WERI-Rb-1 (cell line): ENCODE measurements around the gene MAGI2.

Source experiments
- DNase-seq: peaks from one replicate; pipeline ENCODE4 v3.0.0-alpha.2; 2020
- H3K27ac ChIP-seq: fragments of 250-450 bp; sonication (Bioruptor Pico); 2 replicates; pipeline ENCODE4 v1.5.1; 2020; ENCODE audit warnings: mild to moderate bottlenecking, moderate library complexity
- H3K27me3 ChIP-seq: fragments of 250-450 bp; sonication (Bioruptor Pico); 2 replicates; pipeline ENCODE4 v1.5.1; 2021; ENCODE audit warnings: mild to moderate bottlenecking, low read depth, moderate library complexity; ENCODE audit not compliant: insufficient read depth, severe bottlenecking
- H3K36me3 ChIP-seq: fragments of 250-450 bp; sonication (Bioruptor Pico); 2 replicates; pipeline ENCODE4 v1.5.1; 2020; ENCODE audit warnings: mild to moderate bottlenecking, moderate library complexity
- H3K4me3 ChIP-seq: 2 replicates; pipeline ENCODE4 v1.5.1; 2011; ENCODE audit warnings: low read depth, mild to moderate bottlenecking, control low read depth, low read length
- H3K9me3 ChIP-seq: fragments of 250-450 bp; sonication (Bioruptor Pico); 2 replicates; pipeline ENCODE4 v1.5.1; 2021; ENCODE audit warnings: mild to moderate bottlenecking, moderate library complexity; ENCODE audit not compliant: severe bottlenecking
- TF ChIP-seq, protein P1 (sequence below): IDR thresholded peaks from 2 replicates; pipeline ENCODE4 v1.5.1; 2011; ENCODE audit warnings: low read depth, mild to moderate bottlenecking, control low read depth, inconsistent platforms, low read length

MAGI2 gene

DNA sequence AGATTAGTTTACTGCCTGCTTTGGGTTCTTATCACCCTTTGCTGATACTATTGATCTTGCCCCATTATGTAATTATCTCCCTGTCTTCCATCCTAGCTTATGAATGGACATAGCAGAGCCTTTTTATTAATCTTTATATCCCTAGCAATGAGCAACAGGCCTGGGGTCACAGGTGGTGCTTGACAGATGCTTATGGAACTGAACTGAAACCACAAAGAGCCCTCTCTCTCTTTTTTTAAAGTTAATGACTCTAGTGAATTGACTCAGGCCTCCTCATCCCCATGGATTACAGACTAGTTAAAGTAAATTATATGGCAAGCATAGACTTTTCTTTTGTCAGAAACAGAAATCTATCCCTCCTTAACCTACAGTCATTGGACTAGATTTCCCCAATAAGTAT is 1389.7 kb downstream of the MAGI2 start:
- Histone ChIP-seq H3K9me3 (no peaks in the 10 kb centered on the region), H3K27ac (no peak overlapping the region), H3K4me3 (no peak overlapping the region), H3K27me3 (no peaks in the 10 kb centered on the region), H3K36me3 (no peaks in the 10 kb centered on the region)
- peak; percentile 62 for DNase-seq
- TF ChIP-seq, protein P1, sequence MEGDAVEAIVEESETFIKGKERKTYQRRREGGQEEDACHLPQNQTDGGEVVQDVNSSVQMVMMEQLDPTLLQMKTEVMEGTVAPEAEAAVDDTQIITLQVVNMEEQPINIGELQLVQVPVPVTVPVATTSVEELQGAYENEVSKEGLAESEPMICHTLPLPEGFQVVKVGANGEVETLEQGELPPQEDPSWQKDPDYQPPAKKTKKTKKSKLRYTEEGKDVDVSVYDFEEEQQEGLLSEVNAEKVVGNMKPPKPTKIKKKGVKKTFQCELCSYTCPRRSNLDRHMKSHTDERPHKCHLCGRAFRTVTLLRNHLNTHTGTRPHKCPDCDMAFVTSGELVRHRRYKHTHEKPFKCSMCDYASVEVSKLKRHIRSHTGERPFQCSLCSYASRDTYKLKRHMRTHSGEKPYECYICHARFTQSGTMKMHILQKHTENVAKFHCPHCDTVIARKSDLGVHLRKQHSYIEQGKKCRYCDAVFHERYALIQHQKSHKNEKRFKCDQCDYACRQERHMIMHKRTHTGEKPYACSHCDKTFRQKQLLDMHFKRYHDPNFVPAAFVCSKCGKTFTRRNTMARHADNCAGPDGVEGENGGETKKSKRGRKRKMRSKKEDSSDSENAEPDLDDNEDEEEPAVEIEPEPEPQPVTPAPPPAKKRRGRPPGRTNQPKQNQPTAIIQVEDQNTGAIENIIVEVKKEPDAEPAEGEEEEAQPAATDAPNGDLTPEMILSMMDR, result no peak

DNA sequence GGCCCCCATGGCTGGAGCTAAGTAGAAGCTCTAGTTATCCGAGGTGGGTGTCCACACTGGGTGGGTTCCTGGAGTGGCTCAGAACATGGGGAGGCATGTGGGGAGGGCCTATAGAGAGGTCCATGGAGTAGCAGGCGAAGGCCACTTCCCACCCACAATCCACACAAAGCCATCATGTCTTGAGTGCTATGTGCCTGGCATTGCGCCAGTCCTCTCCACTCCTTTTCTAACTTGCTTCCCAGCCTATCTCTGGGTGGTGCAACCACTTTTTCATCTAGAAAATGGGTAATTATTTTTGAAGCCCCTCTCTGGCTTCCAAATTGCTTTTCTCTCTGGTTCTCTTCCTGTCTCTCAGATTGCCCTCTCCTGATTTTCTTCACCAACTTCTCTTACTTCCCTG is 1391.3 kb downstream of the MAGI2 start:
- TF ChIP-seq, protein P1, result no peak
- H3K4me3 ChIP-seq, result no peak overlapping the region
- no peaks in the 10 kb centered on the region for H3K9me3 ChIP-seq
- H3K36me3 ChIP-seq, result no peaks in the 10 kb centered on the region
- H3K27ac ChIP-seq, result no peak overlapping the region
- no peak for DNase-seq
- no peaks in the 10 kb centered on the region for H3K27me3 ChIP-seq

DNA sequence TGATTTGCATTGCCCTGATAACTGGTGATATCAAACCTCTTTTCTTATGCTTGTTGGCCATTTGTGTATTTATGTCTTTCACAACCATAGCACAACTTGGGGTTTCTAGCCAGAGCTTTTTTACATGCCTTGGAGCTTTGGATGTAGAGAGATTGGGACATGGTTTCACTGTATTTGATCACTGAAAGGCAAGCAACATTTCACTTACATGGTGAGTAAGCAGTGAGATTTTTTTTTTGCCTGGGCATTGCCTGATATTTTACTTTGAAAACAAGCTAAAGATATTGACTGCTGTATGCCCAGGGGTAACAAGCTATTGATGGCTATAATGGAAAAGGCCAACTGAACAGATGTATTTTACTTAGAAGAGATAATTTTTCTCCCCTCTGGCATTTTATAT is 1395.9 kb downstream of the MAGI2 start:
- Histone ChIP-seq H3K36me3 (no peaks in the 10 kb centered on the region), H3K9me3 (no peaks in the 10 kb centered on the region), H3K27me3 (no peaks in the 10 kb centered on the region), H3K4me3 (no peak overlapping the region), H3K27ac (no peak overlapping the region)
- TF ChIP-seq, protein P1, result no peak
- DNase-seq, result no peak

DNA sequence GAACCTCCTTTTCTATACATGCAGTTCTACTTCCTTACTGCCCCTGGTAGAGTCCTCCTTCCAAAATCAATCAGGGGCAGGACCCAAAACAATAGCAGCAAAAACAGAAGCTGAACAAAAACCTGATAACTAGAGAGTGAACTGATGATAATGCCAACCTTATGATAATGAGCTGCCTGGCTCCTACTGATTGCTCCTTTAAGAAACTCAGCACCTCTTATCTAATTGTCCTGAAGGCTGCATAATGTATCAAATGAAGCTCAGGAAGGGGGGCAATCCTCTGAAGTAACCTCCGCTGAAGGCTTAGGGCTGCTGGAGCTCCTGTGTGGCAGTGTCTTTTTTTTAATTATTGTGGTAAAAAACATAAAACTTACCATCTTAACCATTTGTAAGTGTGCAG is 1397.9 kb downstream of the MAGI2 start:
- Histone ChIP-seq H3K27ac (no peak overlapping the region), H3K36me3 (no peaks in the 10 kb centered on the region), H3K4me3 (no peak overlapping the region), H3K27me3 (no peaks in the 10 kb centered on the region), H3K9me3 (no peaks in the 10 kb centered on the region)
- TF ChIP-seq, protein P1, result no peak
- DNase-seq, result no peak

DNA sequence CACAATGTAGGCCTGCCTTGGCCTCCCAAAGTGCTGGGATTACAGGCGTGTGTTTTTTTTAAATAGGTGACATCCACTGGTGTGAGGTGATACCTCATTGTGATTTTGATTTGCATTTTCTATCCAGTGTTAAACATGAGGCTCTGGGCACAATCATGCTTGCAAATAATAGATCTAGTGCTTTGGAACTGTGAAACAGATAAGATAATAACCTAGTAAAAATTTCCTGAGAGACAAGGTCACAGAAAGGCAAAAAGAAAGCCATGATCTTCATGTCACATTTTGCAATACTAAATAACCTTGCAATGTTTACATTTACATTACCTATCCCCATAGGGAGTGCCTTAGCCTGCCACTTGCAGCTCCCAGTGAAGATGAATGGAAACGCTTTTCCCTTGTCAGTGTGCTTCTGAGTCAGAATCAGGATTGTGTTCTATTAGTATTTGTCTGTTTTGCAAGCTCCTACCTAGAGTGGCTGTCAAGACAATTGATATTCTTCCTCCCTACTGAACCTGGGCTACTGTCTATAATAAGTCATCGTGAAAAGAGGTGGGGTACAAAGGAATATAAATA is 1398.4 kb downstream of the MAGI2 start:
- H3K36me3 ChIP-seq, result no peaks in the 10 kb centered on the region
- no peaks in the 10 kb centered on the region for H3K27me3 ChIP-seq
- H3K4me3 ChIP-seq, result no peak overlapping the region
- no peak overlapping the region for H3K27ac ChIP-seq
- no peaks in the 10 kb centered on the region for H3K9me3 ChIP-seq
- DNase-seq, result no peak
- TF ChIP-seq, protein P1, result no peak

DNA sequence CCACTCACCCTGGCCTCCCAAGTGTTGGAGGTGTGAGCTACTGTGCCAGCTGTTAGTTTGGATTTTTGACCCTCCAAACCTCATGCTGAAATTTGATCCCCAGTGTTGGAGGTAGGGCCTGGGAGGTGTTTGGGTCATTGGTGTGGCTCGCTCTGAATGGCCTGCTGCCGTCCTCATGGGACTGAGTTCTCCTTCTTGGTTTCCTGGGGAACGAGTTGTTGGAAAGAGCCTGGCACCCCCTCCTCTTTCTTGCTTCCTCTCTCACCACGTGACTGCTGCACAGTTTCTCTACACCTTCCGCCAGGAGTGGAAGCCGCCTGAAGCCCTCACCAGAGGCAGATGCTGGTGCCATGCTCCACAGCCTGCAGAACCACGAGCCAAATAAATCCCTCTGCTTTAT is 1401.4 kb downstream of the MAGI2 start:
- H3K36me3 ChIP-seq, result no peaks in the 10 kb centered on the region
- H3K27ac ChIP-seq, result no peak overlapping the region
- no peak overlapping the region for H3K4me3 ChIP-seq
- TF ChIP-seq, protein P1, result no peak
- no peaks in the 10 kb centered on the region for H3K9me3 ChIP-seq
- no peaks in the 10 kb centered on the region for H3K27me3 ChIP-seq
- DNase-seq, result no peak
